Small intestine (tissue), 7 donors: ENCODE results near the gene SREBF1. TPM values are rescaled to one million over a fixed set of nuclear protein-coding genes. Genes with fewer than 3 reads are reported as not detected.
A peak's percentile ranks its signal among the peaks of the same experiment; 100 is the strongest.

Experiments used
- DNase-seq, 2 donors: peaks; one replicate each; pipeline versions ENCODE4 v3.0.0 to v3.0.0-alpha.2; 2013
- FAIRE-seq: peaks from 2 replicates; lab custom pipeline; 2012; peaks lifted over from hg19 to GRCh38; lab: Jason Lieb, UNC
- H3K27ac ChIP-seq, 3 donors: one replicate each; pipeline ENCODE4 v1.5.1; 2013; ENCODE audit warnings: low read length in 2 of 3, mild to moderate bottlenecking in 2 of 3, control low read depth in 1 of 3, inconsistent platforms in 1 of 3, low read depth in 1 of 3, moderate library complexity in 1 of 3
- H3K27me3 ChIP-seq, 3 donors: one replicate each; pipeline ENCODE4 v1.6.1; 2013; ENCODE audit warnings: low read length in 3 of 3, inconsistent platforms in 1 of 3; ENCODE audit not compliant: control insufficient read depth in 3 of 3, insufficient read depth in 3 of 3
- H3K36me3 ChIP-seq, 3 donors: one replicate each; pipeline ENCODE4 v1.6.1; 2013; ENCODE audit warnings: low read length in 3 of 3, inconsistent platforms in 1 of 3, low read depth in 1 of 3, mild to moderate bottlenecking in 1 of 3, moderate library complexity in 1 of 3; ENCODE audit not compliant: control insufficient read depth in 3 of 3, insufficient read depth in 2 of 3
- H3K4me1 ChIP-seq, 3 donors: one replicate each; pipeline ENCODE4 v1.6.1; 2013; ENCODE audit warnings: low read length in 2 of 3, inconsistent platforms in 1 of 3, low read depth in 1 of 3, mild to moderate bottlenecking in 1 of 3, moderate library complexity in 1 of 3; ENCODE audit not compliant: control insufficient read depth in 3 of 3, insufficient read depth in 2 of 3
- H3K4me3 ChIP-seq, 3 donors: one replicate each; pipeline ENCODE4 v1.5.1; 2013; ENCODE audit warnings: low read length in 3 of 3, control low read depth in 1 of 3, inconsistent platforms in 1 of 3, low read depth in 1 of 3, mild to moderate bottlenecking in 1 of 3, moderate library complexity in 1 of 3
- H3K9me3 ChIP-seq, 2 donors: one replicate each; pipeline ENCODE4 v1.6.1; 2013; ENCODE audit warnings: low read depth in 1 of 2, low read length in 1 of 2; ENCODE audit not compliant: control insufficient read depth in 2 of 2, insufficient read depth in 1 of 2
- WGBS, 3 donors: extraction: QIAGEN DNeasy Blood & Tissue Kit; methylation state at CpG; one replicate each; pipeline ENCODE4 v1.1.7; 2013; 5-methylcytosine and 5-hydroxymethylcytosine counted together
- polyA plus RNA-seq, 4 donors: library from polyadenylated mRNA; stranded (reverse) in 3 of 4; unstranded in 1 of 4; fragments of 200-250 nt in 3 of 4; fragments of 120-200 nt in 1 of 4; gene quantifications; one replicate each; pipeline versions ENCODE4 v1.2.1 to v1.2.3, GENCODE V29; 2013
- donor health status: healthy with polysubstance abuse.
- donor health status: control.
- donor health status: control.
- donor health status: Bipolar disorder and iron deficiency.
- donor health status: healthy.

SREBF1 gene
- polyA plus RNA-seq, 4 donors = 71.6 to 155 (median 105) TPM

GRCh38 chr17:17780922-17781590 lies 55.7 kb downstream of the SREBF1 start:
- Histone ChIP-seq H3K27me3 (peaks cover 0 to 12% (median 5%) of the 10 kb centered on the region in 3 donors), H3K4me1 (peaks cover 2 to 49% (median 10%) of the 10 kb centered on the region in 3 donors), H3K27ac (peak overlapping the region in 1 of 3 donors; percentile 50), H3K9me3 (no peaks in the 10 kb centered on the region), H3K4me3 (peak overlapping the region in 1 of 3 donors; percentile 27), H3K36me3 (peaks cover 0 to 29% (median 0%) of the 10 kb centered on the region in 3 donors)
- DNase-seq (peak in 1 of 2 donors; percentile 44), FAIRE-seq (no peak)
- 59 to 80% (median 75%) methylated on average over 8 to 11 of the region's 11 CpGs for WGBS, 3 donors

GRCh38 chr17:17779015-17779611 lies 57.7 kb downstream of the SREBF1 start:
- FAIRE-seq = no peak

GRCh38 chr17:17778308-17779014 lies 58.3 kb downstream of the SREBF1 start:
- H3K27me3 ChIP-seq = peaks cover 0 to 12% (median 5%) of the 10 kb centered on the region in 3 donors
- peaks cover 0 to 36% (median 0%) of the 10 kb centered on the region in 3 donors for H3K36me3 ChIP-seq
- H3K4me1 ChIP-seq = peaks cover 2 to 48% (median 8%) of the 10 kb centered on the region in 3 donors
- H3K4me3 ChIP-seq = no peak overlapping the region
- H3K27ac ChIP-seq = peak overlapping the region in 2 of 3 donors; percentile 66 to 79
- 74 to 91% (median 85%) methylated on average over 8 of the region's 8 CpGs for WGBS, 3 donors
- no peaks in the 10 kb centered on the region for H3K9me3 ChIP-seq
- FAIRE-seq (no peak), DNase-seq (peak in 1 of 2 donors; percentile 61)

More at GRCh38 chr17:17779015-17779611, 57.7 kb downstream of the SREBF1 start:
- Histone ChIP-seq H3K4me3 (no peak overlapping the region), H3K27ac (peak overlapping the region; percentile 25 to 79 (median 43)), H3K27me3 (peaks cover 0 to 12% (median 5%) of the 10 kb centered on the region in 3 donors), H3K4me1 (peaks cover 2 to 49% (median 8%) of the 10 kb centered on the region in 3 donors), H3K9me3 (no peaks in the 10 kb centered on the region), H3K36me3 (peaks cover 0 to 33% (median 0%) of the 10 kb centered on the region in 3 donors)
- DNase-seq = no peak
- 69 to 89% (median 85%) methylated on average over 16 of the region's 16 CpGs for WGBS, 3 donors

- Histone ChIP-seq H3K27me3 (peaks cover 0 to 8% (median 2%) of the 10 kb centered on the region in 3 donors), H3K4me3 (no peak overlapping the region), H3K4me1 (peaks cover 2 to 48% (median 7%) of the 10 kb centered on the region in 3 donors), H3K9me3 (no peaks in the 10 kb centered on the region), H3K36me3 (peaks cover 0 to 36% (median 0%) of the 10 kb centered on the region in 3 donors), H3K27ac (no peak overlapping the region)
- 79 to 81% (median 80%) methylated on average over 3 of the region's 3 CpGs for WGBS, 3 donors
- FAIRE-seq = no peak
- no peak for DNase-seq
Measured at GRCh38 chr17:17776889-17777288, 59.9 kb downstream of the SREBF1 start.

- no peaks in the 10 kb centered on the region for H3K27me3 ChIP-seq
- H3K9me3 ChIP-seq = no peaks in the 10 kb centered on the region
- no peak for FAIRE-seq
- H3K4me1 ChIP-seq = peaks cover 0 to 44% (median 1%) of the 10 kb centered on the region in 3 donors
- peaks cover 0 to 53% (median 0%) of the 10 kb centered on the region in 3 donors for H3K36me3 ChIP-seq
- H3K4me3 ChIP-seq = no peak overlapping the region
- H3K27ac ChIP-seq = peak overlapping the region in 1 of 3 donors; percentile 41
- WGBS, 3 donors = 67 to 69% (median 67%) methylated on average over 21 of the region's 21 CpGs
- peak in 1 of 2 donors; percentile 67 for DNase-seq
Measured at GRCh38 chr17:17774009-17774881, 62.5 kb downstream of the SREBF1 start.

- Histone ChIP-seq H3K27me3 (no peaks in the 10 kb centered on the region), H3K4me1 (peaks cover 0 to 44% (median 0%) of the 10 kb centered on the region in 3 donors), H3K27ac (no peak overlapping the region), H3K4me3 (no peak overlapping the region), H3K9me3 (no peaks in the 10 kb centered on the region), H3K36me3 (peaks cover 0 to 42% (median 0%) of the 10 kb centered on the region in 3 donors)
- FAIRE-seq (no peak), DNase-seq (no peak)
- 57 to 73% (median 63%) methylated on average over 3 of the region's 3 CpGs for WGBS, 3 donors
Measured at GRCh38 chr17:17772231-17772630, 64.6 kb downstream of the SREBF1 start.

GRCh38 chr17:17771498-17772201 lies 65.1 kb downstream of the SREBF1 start:
- FAIRE-seq = no peak
- 85 to 93% (median 91%) methylated on average over 10 of the region's 10 CpGs for WGBS, 3 donors
- H3K9me3 ChIP-seq = no peaks in the 10 kb centered on the region
- H3K27me3 ChIP-seq = no peaks in the 10 kb centered on the region
- H3K27ac ChIP-seq = no peak overlapping the region
- peaks cover 0 to 50% (median 0%) of the 10 kb centered on the region in 3 donors for H3K4me1 ChIP-seq
- peaks cover 0 to 37% (median 0%) of the 10 kb centered on the region in 3 donors for H3K36me3 ChIP-seq
- no peak overlapping the region for H3K4me3 ChIP-seq
- DNase-seq = no peak
